Activated CD4-positive, alpha-beta T cell treated with anti-CD3 and anti-CD28 coated beads, Interleukin-2, amount 10 ng/mL, durations not matched to agents 7 days and 5 days (primary cell): ENCODE results near the gene UMAD1. TPM values are rescaled to one million over a fixed set of nuclear protein-coding genes. Genes with fewer than 3 reads are reported as not detected.

Source experiments
- CTCF ChIA-PET: fragments of 350-600 bp; sonication (Branson Sonifier 250); formaldehyde crosslinking; loops from one replicate; lab custom pipeline; 2021; ENCODE audit warnings: antibody characterized with exemption; lab: Charles Lee
- POLR2A ChIA-PET: fragments of 350-600 bp; sonication (Branson Sonifier 250); formaldehyde crosslinking; loops from one replicate; lab custom pipeline; 2021; ENCODE audit warnings: antibody characterized with exemption; lab: Charles Lee
- DNase-seq: peaks from one replicate; pipeline ENCODE4 v3.0.0-alpha.2; 2020
- H3K27ac Mint-ChIP-seq: one replicate; pipeline ENCODE4 v1.8.0; 2021; ENCODE audit warnings: mild to moderate bottlenecking, moderate library complexity, mixed read lengths
- H3K27me3 Mint-ChIP-seq: one replicate; pipeline ENCODE4 v1.8.0; 2021; ENCODE audit warnings: mixed read lengths
- H3K36me3 Mint-ChIP-seq: one replicate; pipeline ENCODE4 v1.8.0; 2021; ENCODE audit warnings: low read depth, mixed read lengths
- H3K4me1 Mint-ChIP-seq: one replicate; pipeline ENCODE4 v1.8.0; 2021; ENCODE audit warnings: mixed read lengths
- H3K4me3 Mint-ChIP-seq: one replicate; pipeline ENCODE4 v1.8.0; 2021; ENCODE audit warnings: mild to moderate bottlenecking, moderate library complexity, mixed read lengths
- H3K9me3 Mint-ChIP-seq: one replicate; pipeline ENCODE4 v1.8.0; 2021; ENCODE audit warnings: mixed read lengths
- total RNA-seq, 2 experiments: library from RNA; stranded (reverse); gene quantifications; one replicate each; pipeline ENCODE4 v1.2.3, GENCODE V29; 2021

The UMAD1 gene
- total RNA-seq, 2 experiments from 2014 or later = 16.3 to 16.4 TPM

DNA sequence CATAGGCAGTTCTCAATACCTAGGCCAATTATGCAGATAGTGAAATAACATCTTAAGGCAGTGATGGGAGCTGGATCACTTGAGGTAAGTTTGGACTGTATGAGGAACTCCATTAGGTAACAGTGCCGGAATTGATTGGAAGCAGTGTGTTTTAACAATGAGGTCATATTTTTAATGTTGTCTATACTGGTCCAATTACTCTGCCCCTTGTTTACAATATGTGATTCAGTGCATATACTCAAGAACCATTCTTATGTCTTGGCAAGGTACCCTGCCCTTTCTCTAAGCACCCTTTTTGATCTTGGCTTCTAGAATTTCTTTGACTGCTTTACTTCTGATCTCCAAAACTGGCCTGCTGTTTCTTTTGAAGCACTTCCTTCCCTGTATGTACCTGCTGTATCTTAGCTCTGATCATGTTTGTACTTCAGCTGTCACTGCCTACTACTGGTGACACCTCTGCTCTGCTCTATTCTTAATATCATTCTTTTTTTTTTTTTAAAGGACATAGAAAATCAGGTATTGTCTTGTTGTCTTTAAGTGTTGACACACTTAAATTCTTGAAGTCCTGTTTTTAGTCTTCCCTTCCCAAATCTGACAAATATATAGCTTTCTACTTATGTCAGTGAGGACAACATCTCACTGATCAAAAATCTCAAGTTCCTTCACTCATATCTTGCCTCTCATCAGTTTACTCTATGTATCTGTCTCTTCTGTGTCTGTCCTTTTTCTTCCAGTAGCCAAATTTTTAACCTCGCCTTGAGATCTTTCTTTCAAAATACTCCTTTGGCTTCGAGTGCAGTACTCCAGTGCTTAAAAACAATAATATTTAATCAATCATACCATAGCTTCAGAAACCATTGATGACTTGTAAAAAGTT is 124.2 kb downstream of the UMAD1 start:
- Mint-ChIP-seq H3K4me1 (peaks cover 43% of the 10 kb centered on the region), H3K4me3 (no peak overlapping the region), H3K27ac (peak overlapping the region; percentile 73), H3K36me3 (no peaks in the 10 kb centered on the region), H3K27me3 (no peaks in the 10 kb centered on the region), H3K9me3 (no peaks in the 10 kb centered on the region)
- CTCF ChIA-PET = interaction anchor here (0.7 to 1.5 kb wide), 6 partner anchors 8 to 384 kb away, joined by 3 to 7 read pairs (median 3); no protein-coding TSS in a partner anchor
- POLR2A ChIA-PET = no interaction called here
- DNase-seq = peak; percentile 25

DNA sequence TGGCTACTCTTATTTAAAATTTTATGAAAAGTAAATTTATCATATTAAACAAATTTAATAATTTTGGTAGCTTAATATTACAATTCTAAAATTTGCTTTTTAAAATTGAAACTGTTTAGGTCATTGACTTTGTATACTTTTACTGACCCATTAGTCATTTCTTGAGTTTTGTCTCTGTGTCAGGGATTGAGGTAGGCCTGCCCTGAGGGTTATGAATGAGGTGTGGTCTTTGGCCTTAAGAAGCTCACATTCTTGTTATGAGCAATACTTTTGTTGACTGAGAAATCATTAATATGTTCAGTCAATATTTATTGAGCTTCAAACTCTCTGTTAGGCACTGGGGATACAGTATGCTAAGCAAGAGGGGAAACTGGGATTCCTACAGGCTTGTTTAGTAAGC is 124.9 kb downstream of the UMAD1 start:
- Mint-ChIP-seq H3K9me3 (no peaks in the 10 kb centered on the region), H3K36me3 (no peaks in the 10 kb centered on the region), H3K27ac (no peak overlapping the region), H3K27me3 (no peaks in the 10 kb centered on the region), H3K4me3 (no peak overlapping the region), H3K4me1 (peaks cover 42% of the 10 kb centered on the region)
- CTCF ChIA-PET = interaction anchor here (0.7 to 1.5 kb wide), 4 partner anchors 31 to 383 kb away, joined by 3 to 7 read pairs (median 3); no protein-coding TSS in a partner anchor
- no peak for DNase-seq
- POLR2A ChIA-PET = no interaction called here

DNA sequence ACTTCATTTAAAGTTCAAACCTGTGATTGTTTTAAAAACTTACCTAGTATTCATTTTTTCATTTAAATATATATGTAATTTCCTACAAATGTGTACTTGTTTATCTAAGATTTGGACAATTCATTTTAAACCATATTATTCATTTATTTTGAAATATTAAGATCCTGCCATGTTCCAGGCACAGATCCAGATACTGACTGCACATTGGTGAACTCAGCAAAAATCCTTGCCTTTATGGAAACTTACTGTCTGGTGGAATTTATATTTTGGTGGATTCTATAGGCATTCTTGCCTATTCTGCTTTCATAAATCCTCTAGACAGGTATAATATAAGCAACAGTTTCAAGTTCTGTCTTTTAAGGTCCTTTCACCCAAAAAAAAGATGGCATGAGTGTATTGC is 126.1 kb downstream of the UMAD1 start:
- H3K4me3 Mint-ChIP-seq = no peak overlapping the region
- peaks cover 33% of the 10 kb centered on the region for H3K4me1 Mint-ChIP-seq
- no peak for DNase-seq
- no peaks in the 10 kb centered on the region for H3K36me3 Mint-ChIP-seq
- no peaks in the 10 kb centered on the region for H3K9me3 Mint-ChIP-seq
- no peaks in the 10 kb centered on the region for H3K27me3 Mint-ChIP-seq
- ChIA-PET CTCF (interaction anchor here (0.6 kb wide), 2 partner anchors 422 to 489 kb away, joined by 3 read pairs; no protein-coding TSS in a partner anchor), POLR2A (interaction anchor here (0.6 kb wide), 1 partner anchor 44 kb away, joined by 4 read pairs; no protein-coding TSS in a partner anchor)
- no peak overlapping the region for H3K27ac Mint-ChIP-seq

- H3K27me3 Mint-ChIP-seq = no peaks in the 10 kb centered on the region
- POLR2A ChIA-PET = no interaction called here
- peaks cover 2% of the 10 kb centered on the region for H3K9me3 Mint-ChIP-seq
- no peak overlapping the region for H3K4me3 Mint-ChIP-seq
- CTCF ChIA-PET = interaction anchor here (0.8 kb wide), 1 partner anchor 168 kb away, joined by 4 read pairs; no protein-coding TSS in a partner anchor
- H3K4me1 Mint-ChIP-seq = peaks cover 34% of the 10 kb centered on the region
- H3K36me3 Mint-ChIP-seq = no peaks in the 10 kb centered on the region
- no peak for DNase-seq
- no peak overlapping the region for H3K27ac Mint-ChIP-seq
Measured at GRCh38 chr7:7768977-7769709, 128.6 kb downstream of the UMAD1 start.

GRCh38 chr7:7769710-7770627 is 129.4 kb downstream of the UMAD1 start:
- no peak overlapping the region for H3K4me3 Mint-ChIP-seq
- no peak for DNase-seq
- no peak overlapping the region for H3K27ac Mint-ChIP-seq
- CTCF ChIA-PET = no interaction called here
- no peaks in the 10 kb centered on the region for H3K27me3 Mint-ChIP-seq
- H3K4me1 Mint-ChIP-seq = peaks cover 31% of the 10 kb centered on the region
- no peaks in the 10 kb centered on the region for H3K36me3 Mint-ChIP-seq
- peaks cover 7% of the 10 kb centered on the region for H3K9me3 Mint-ChIP-seq
- POLR2A ChIA-PET = no interaction called here

DNA sequence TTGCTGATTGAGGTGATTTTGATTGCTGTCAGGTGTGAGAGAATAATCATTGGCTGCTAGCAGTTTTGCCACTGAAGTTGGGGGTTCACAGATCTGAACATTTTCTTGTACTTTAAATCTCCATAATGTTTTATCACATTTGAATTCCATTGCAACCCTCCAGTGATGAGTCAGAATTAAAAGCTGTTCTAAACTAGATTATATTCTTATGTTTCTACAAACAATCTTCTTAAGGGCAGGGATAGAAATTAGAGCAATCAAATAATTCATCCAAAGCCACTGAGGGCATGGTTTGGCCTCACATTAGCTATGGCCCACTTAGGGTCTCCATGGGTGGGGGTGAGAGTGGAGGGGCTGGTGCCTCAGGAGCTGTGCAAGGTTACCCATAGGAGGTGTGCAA is 130.9 kb downstream of the UMAD1 start:
- no peaks in the 10 kb centered on the region for H3K36me3 Mint-ChIP-seq
- no peaks in the 10 kb centered on the region for H3K27me3 Mint-ChIP-seq
- ChIA-PET POLR2A (no interaction called here), CTCF (interaction anchor here (0.6 kb wide), 1 partner anchor 83 kb away, joined by 3 read pairs; no protein-coding TSS in a partner anchor)
- H3K27ac Mint-ChIP-seq = no peak overlapping the region
- H3K4me3 Mint-ChIP-seq = no peak overlapping the region
- H3K4me1 Mint-ChIP-seq = peaks cover 26% of the 10 kb centered on the region
- DNase-seq = no peak
- peaks cover 7% of the 10 kb centered on the region for H3K9me3 Mint-ChIP-seq

DNA sequence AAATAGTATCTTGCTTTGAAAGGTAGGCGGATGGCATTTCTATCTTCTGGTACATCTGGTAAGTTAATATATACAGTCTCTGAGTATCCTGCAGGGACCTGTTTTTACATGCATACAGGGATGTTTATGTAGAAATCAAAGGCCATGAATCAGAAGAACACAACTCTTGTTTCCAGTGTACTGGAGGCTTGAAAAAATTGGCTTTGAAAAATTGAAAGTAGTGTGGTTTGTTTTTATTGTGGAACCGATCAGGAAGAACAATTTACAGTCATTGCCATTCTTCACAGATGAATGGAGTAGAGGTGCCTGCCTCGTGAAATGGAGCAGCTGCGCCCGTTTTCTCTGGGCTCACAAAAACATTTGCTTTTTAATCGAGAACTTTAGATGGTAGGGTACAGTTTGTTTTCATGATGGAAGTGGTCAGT is 131.9 kb downstream of the UMAD1 start:
- Mint-ChIP-seq H3K4me3 (peak overlapping the region; percentile 35), H3K27me3 (no peaks in the 10 kb centered on the region), H3K36me3 (no peaks in the 10 kb centered on the region), H3K27ac (peak overlapping the region; percentile 73), H3K9me3 (peaks cover 7% of the 10 kb centered on the region), H3K4me1 (peaks cover 26% of the 10 kb centered on the region)
- no peak for DNase-seq
- ChIA-PET POLR2A (interaction anchor here (1.0 kb wide), 1 partner anchor 17 kb away, joined by 3 read pairs; no protein-coding TSS in a partner anchor), CTCF (interaction anchor here (0.8 kb wide), 1 partner anchor 8 kb away, joined by 3 read pairs; no protein-coding TSS in a partner anchor)

- Mint-ChIP-seq H3K27ac (no peak overlapping the region), H3K27me3 (no peaks in the 10 kb centered on the region), H3K36me3 (no peaks in the 10 kb centered on the region), H3K4me1 (peaks cover 26% of the 10 kb centered on the region), H3K9me3 (peaks cover 7% of the 10 kb centered on the region), H3K4me3 (no peak overlapping the region)
- ChIA-PET POLR2A (interaction anchor here (0.7 to 1.0 kb wide), 2 partner anchors 16 to 60 kb away, joined by 3 to 5 read pairs; no protein-coding TSS in a partner anchor), CTCF (interaction anchor here (0.6 to 0.8 kb wide), 2 partner anchors 10 to 661 kb away, joined by 3 to 4 read pairs; no protein-coding TSS in a partner anchor)
- no peak for DNase-seq
Measured at GRCh38 chr7:7773334-7774309, 133.1 kb downstream of the UMAD1 start.

DNA sequence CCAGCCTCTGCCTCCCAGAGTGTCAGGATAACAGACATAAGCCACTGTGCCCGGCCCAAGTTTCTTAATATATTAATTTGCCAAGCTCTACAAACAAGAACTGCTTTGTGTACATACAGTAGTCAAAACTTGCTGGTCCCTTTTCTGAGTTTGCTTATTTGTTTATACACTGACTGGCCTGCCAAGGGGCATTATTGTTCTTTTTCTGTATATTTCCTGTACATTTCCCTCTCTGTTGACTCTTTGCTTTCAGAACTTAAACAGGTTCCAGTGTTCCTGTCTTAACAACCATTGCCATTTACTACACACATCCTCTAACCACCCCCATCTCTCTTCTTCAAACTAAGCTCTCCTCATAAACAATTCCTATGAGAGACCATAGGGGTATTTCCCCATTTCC is 139.3 kb downstream of the UMAD1 start:
- ChIA-PET CTCF (no interaction called here), POLR2A (no interaction called here)
- H3K4me3 Mint-ChIP-seq = no peak overlapping the region
- no peaks in the 10 kb centered on the region for H3K36me3 Mint-ChIP-seq
- H3K4me1 Mint-ChIP-seq = peaks cover 12% of the 10 kb centered on the region
- no peak overlapping the region for H3K27ac Mint-ChIP-seq
- DNase-seq = no peak
- H3K27me3 Mint-ChIP-seq = no peaks in the 10 kb centered on the region
- peaks cover under 1% of the 10 kb centered on the region for H3K9me3 Mint-ChIP-seq

DNA sequence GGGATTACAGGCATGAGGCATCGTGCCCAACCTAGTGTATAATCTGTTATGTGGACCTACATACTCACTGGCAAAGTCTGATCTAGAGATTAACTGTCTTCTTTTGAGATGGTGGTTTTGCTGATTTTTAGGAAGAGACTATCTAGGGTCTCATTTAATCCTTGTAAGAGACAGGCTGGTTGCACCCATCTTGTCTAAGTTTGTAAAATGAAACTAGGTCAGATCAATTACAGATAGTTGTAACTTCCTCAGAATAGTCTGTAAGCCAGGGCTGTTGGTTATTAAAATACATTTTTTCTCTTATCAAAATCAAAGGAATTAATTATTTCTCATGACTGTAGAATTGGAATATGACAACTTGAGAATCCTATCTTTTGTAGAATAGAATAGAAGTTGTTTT is 142.4 kb downstream of the UMAD1 start:
- Mint-ChIP-seq H3K27ac (no peak overlapping the region), H3K4me1 (peaks cover 11% of the 10 kb centered on the region), H3K4me3 (no peak overlapping the region), H3K36me3 (no peaks in the 10 kb centered on the region), H3K9me3 (no peaks in the 10 kb centered on the region), H3K27me3 (no peaks in the 10 kb centered on the region)
- ChIA-PET CTCF (no interaction called here), POLR2A (no interaction called here)
- no peak for DNase-seq

DNA sequence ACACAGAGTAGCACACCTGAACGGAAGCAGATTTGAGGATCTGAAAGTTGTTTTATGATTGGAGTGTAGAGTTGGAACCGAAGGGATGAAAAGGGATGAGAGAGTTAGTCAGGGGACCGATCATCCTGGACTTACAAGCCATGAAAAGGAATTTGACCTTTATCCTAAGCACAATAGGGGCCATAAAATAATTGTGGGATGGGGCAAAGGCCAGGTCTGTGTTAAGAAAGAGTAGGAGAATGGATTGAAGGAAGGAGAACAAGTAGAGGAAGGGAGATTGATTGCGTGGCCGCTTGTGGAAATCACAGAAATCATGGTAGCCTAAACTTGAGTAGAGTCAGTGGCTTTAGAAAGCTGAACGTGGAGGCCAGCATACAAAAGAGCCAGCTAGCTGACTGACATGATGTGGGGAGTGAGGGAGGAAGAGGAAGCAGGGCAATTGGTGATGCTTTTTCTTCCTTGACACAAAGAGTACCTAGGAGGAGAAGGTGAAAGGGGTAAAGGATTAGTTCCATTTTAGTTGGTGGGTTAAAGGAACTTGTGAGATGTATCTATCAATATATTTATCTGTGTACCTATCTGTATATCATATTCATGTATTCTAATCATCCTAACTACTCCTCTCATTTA is 144.9 kb downstream of the UMAD1 start:
- H3K4me3 Mint-ChIP-seq = no peak overlapping the region
- POLR2A ChIA-PET = no interaction called here
- no peaks in the 10 kb centered on the region for H3K9me3 Mint-ChIP-seq
- H3K27ac Mint-ChIP-seq = no peak overlapping the region
- peaks cover 18% of the 10 kb centered on the region for H3K4me1 Mint-ChIP-seq
- no peaks in the 10 kb centered on the region for H3K36me3 Mint-ChIP-seq
- no peak for DNase-seq
- CTCF ChIA-PET = no interaction called here
- no peaks in the 10 kb centered on the region for H3K27me3 Mint-ChIP-seq
